GM19463 (cell line): ENCODE results near the gene STIM1.

Source experiments
- ATAC-seq: cut with Tn5 transposase; IDR thresholded peaks from one replicate; pipeline ENCODE4 v1.9.1; 2021; ENCODE audit warnings: mild to moderate bottlenecking, moderate library complexity; ENCODE audit not compliant: unreplicated experiment

STIM1 gene

GRCh38 chr11:3909901-3910300 is 54.4 kb downstream of the STIM1 start:
- ATAC-seq, result no peak

GRCh38 chr11:3911908-3912505 is 56.5 kb downstream of the STIM1 start:
- ATAC-seq, result no peak

GRCh38 chr11:3913921-3914320 is 58.5 kb downstream of the STIM1 start:
- ATAC-seq, result no peak

GRCh38 chr11:3914805-3915204 is 59.3 kb downstream of the STIM1 start:
- ATAC-seq, result no peak

- no peak for ATAC-seq
Measured at GRCh38 chr11:3916962-3917361, 61.5 kb downstream of the STIM1 start.

GRCh38 chr11:3920148-3920852 is 64.8 kb downstream of the STIM1 start:
- peak; percentile 75 for ATAC-seq

GRCh38 chr11:3922056-3922455 is 66.6 kb downstream of the STIM1 start:
- no peak for ATAC-seq

- ATAC-seq, result no peak
Measured at GRCh38 chr11:3925513-3925912, 70.0 kb downstream of the STIM1 start.

GRCh38 chr11:3926458-3927095 is 71.1 kb downstream of the STIM1 start:
- ATAC-seq, result no peak

GRCh38 chr11:3927129-3927796 is 71.8 kb downstream of the STIM1 start:
- no peak for ATAC-seq

GRCh38 chr11:3929232-3929631 is 73.8 kb downstream of the STIM1 start:
- ATAC-seq, result no peak

- no peak for ATAC-seq
Measured at GRCh38 chr11:3929649-3930048, 74.2 kb downstream of the STIM1 start.

- ATAC-seq, result no peak
Measured at GRCh38 chr11:3932698-3933097, 77.2 kb downstream of the STIM1 start.

- no peak for ATAC-seq
Measured at GRCh38 chr11:3933165-3933628, 77.7 kb downstream of the STIM1 start.

GRCh38 chr11:3934658-3935057 is 79.2 kb downstream of the STIM1 start:
- no peak for ATAC-seq

GRCh38 chr11:3936517-3936916 is 81.1 kb downstream of the STIM1 start:
- no peak for ATAC-seq

GRCh38 chr11:3939211-3939610 is 83.7 kb downstream of the STIM1 start:
- no peak for ATAC-seq

GRCh38 chr11:3939651-3940190 is 84.3 kb downstream of the STIM1 start:
- no peak for ATAC-seq

GRCh38 chr11:3942160-3942955 is 86.9 kb downstream of the STIM1 start:
- no peak for ATAC-seq

- no peak for ATAC-seq
Measured at GRCh38 chr11:3942956-3943497, 87.6 kb downstream of the STIM1 start.
